ENCODE data around the gene ITPR2.
"Not testable (repeated sequence)": the region's sequence is repeated elsewhere in the genome, so short reads cannot be mapped to it uniquely, and the experiment has no call there.

The ITPR2 gene

DNA sequence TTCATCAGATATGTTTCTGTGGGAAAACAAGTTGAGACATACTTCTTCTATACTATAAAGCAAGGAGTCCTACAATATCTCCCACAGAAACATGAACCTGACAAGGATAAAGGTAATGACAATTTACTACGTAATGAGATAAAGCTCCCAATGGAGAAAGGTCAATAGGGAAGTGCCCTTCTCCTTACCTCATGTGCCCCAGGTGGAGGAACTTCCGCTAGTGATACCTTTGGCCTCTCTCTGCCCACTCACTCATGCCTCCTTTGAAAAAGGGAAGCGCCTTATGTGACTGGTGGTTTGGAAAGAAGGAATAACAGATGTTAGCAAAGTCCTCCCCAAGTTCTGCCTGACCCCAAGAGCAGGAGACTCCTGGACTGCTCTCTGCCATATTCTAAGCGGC is 305.3 kb downstream of the ITPR2 start:
- Histone ChIP-seq H3K9ac (no peak overlapping the region), H3K4me1 (no peaks in the 10 kb centered on the region), H3K27me3 (no peaks in the 10 kb centered on the region), H3K9me3 (peaks cover 19% of the 10 kb centered on the region), H3K27ac (no peak overlapping the region), H3K4me3 (no peak overlapping the region), H3K4me2 (no peak overlapping the region), H4K20me1 (no peaks in the 10 kb centered on the region), H3K36me3 (no peaks in the 10 kb centered on the region)
- no peak for TF ChIP-seq Cebpa-rat (IDR thresholded peaks at IDR 0.05)

DNA sequence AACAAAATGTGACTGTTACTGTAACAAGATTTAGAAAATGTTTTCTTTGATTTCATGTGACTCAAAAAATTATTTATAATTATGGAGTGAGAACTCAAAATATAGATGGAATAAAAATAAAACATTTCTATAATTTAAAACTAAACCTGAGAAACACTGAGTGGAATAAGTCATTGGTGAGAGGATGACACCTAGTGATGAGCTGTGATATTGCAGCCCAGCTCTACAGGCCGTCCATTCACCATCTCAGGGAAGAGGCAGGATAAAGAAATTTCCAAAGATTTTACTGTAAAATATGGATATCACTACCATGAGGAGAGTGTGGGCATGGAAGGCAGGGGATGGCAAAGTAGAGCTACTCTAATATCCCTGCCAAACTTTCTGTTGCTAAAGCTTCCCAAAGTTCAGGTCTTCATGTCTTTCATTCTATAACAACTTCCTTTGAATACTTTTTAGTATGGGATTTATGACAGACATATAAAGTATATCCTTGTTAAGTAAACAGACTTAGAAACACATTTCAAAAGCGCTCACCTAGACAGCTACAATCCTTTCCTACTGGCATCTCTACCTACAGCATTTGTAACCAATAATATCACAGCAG is 308.0 kb downstream of the ITPR2 start:
- H3K4me2 ChIP-seq = no peak overlapping the region
- H3K9me3 ChIP-seq = peaks cover 19% of the 10 kb centered on the region
- H4K20me1 ChIP-seq = no peaks in the 10 kb centered on the region
- no peaks in the 10 kb centered on the region for H3K27me3 ChIP-seq
- H3K9ac ChIP-seq = no peak overlapping the region
- no peaks in the 10 kb centered on the region for H3K36me3 ChIP-seq
- H3K4me1 ChIP-seq = peaks cover 15% of the 10 kb centered on the region
- no peak overlapping the region for H3K27ac ChIP-seq
- H3K4me3 ChIP-seq = no peak overlapping the region
- TF ChIP-seq Cebpa-rat (IDR thresholded peaks at IDR 0.05) = no peak

DNA sequence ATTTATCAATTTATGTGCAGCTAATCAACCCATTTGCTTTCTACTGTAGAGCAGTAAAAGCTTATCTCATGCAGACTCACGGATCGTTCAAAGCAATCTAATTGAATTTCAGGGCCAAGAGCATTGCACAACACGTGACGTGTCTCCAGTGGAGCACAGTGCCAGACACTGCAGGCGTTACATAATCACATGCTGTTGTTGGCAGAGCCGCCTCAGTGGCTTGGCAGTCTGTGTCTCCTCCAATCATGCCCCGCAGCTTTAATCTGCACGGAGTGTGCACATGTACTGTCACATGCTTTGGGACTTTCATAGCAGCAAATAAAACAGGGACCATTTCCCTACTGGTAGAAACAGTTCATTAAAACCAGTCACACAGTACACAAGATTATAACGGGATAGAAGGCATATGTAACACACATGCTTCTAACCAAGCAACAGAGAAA is 309.3 kb downstream of the ITPR2 start:
- Histone ChIP-seq H3K36me3 (no peaks in the 10 kb centered on the region), H3K27ac (no peak overlapping the region), H3K27me3 (no peaks in the 10 kb centered on the region), H3K9ac (no peak overlapping the region), H3K4me3 (no peak overlapping the region), H3K4me2 (no peak overlapping the region), H3K4me1 (peaks cover 16% of the 10 kb centered on the region), H3K9me3 (peaks cover 19% of the 10 kb centered on the region), H4K20me1 (no peaks in the 10 kb centered on the region)
- TF ChIP-seq Cebpa-rat (IDR thresholded peaks at IDR 0.05) = 0 out of 2 replicates have a peak, but pooled peaks have one; percentile 36

GRCh38 chr12:26520869-26521268 is 312.1 kb downstream of the ITPR2 start:
- Histone ChIP-seq H3K4me3 (no peak overlapping the region), H3K4me1 (peaks cover 16% of the 10 kb centered on the region), H3K9me3 (peaks cover 11% of the 10 kb centered on the region), H3K9ac (no peak overlapping the region), H3K27me3 (no peaks in the 10 kb centered on the region), H3K4me2 (peak overlapping the region; percentile 50), H3K27ac (no peak overlapping the region), H4K20me1 (no peaks in the 10 kb centered on the region), H3K36me3 (no peaks in the 10 kb centered on the region)
- TF ChIP-seq Cebpa-rat (IDR thresholded peaks at IDR 0.05) = no peak

- Histone ChIP-seq H3K27me3 (no peaks in the 10 kb centered on the region), H3K36me3 (no peaks in the 10 kb centered on the region), H3K9ac (no peak overlapping the region), H3K4me1 (peaks cover 16% of the 10 kb centered on the region), H3K4me2 (peak overlapping the region; percentile 50), H3K27ac (0 out of 2 replicates have a peak overlapping the region, but pooled peaks have one; percentile 2), H3K4me3 (no peak overlapping the region), H4K20me1 (no peaks in the 10 kb centered on the region), H3K9me3 (peaks cover 4% of the 10 kb centered on the region)
- no peak for TF ChIP-seq Cebpa-rat (IDR thresholded peaks at IDR 0.05)
Measured at GRCh38 chr12:26520109-26520508, 312.9 kb downstream of the ITPR2 start.

DNA sequence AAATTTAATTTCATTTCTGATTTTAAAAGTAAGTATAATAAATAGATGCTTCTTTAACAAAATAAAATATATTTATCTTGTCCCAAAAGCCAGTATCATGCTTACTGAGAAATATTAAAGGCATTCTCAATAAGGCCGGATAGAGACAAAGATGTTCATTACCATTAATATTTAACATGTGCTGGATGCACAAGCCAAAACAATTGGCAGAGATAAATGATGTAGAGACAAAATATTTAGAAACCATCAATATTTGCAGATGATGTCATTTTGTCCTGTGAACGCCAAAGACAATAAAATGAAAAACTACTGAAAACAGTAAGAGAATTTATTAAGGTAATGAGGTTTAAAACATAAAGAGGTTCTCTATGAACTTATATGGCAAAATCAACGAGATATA is 313.5 kb downstream of the ITPR2 start:
- Histone ChIP-seq H4K20me1 (no peaks in the 10 kb centered on the region), H3K27me3 (no peaks in the 10 kb centered on the region), H3K9me3 (no peaks in the 10 kb centered on the region), H3K4me2 (no peak overlapping the region), H3K4me1 (peaks cover 16% of the 10 kb centered on the region), H3K27ac (no peak overlapping the region), H3K4me3 (no peak overlapping the region), H3K36me3 (no peaks in the 10 kb centered on the region), H3K9ac (no peak overlapping the region)
- no peak for TF ChIP-seq Cebpa-rat (IDR thresholded peaks at IDR 0.05)

- not testable (repeated sequence) for H3K27me3 ChIP-seq, H3K36me3 ChIP-seq, H3K27ac ChIP-seq, H3K9ac ChIP-seq, H4K20me1 ChIP-seq, H3K4me3 ChIP-seq, H3K9me3 ChIP-seq, H3K4me2 ChIP-seq
- H3K4me1 ChIP-seq = peaks cover 16% of the 10 kb centered on the region
Measured at GRCh38 chr12:26517320-26517719, 315.7 kb downstream of the ITPR2 start.

- no peaks in the 10 kb centered on the region for H3K4me1 ChIP-seq
- H3K4me2 ChIP-seq = no peak overlapping the region
- H3K4me3 ChIP-seq = no peak overlapping the region
- H4K20me1 ChIP-seq = no peaks in the 10 kb centered on the region
- no peaks in the 10 kb centered on the region for H3K27me3 ChIP-seq
- H3K36me3 ChIP-seq = no peaks in the 10 kb centered on the region
- H3K27ac ChIP-seq = no peak overlapping the region
- no peak overlapping the region for H3K9ac ChIP-seq
- H3K9me3 ChIP-seq = no peaks in the 10 kb centered on the region
- TF ChIP-seq Cebpa-rat (IDR thresholded peaks at IDR 0.05) = no peak
Measured at GRCh38 chr12:26514364-26514763, 318.6 kb downstream of the ITPR2 start.

DNA sequence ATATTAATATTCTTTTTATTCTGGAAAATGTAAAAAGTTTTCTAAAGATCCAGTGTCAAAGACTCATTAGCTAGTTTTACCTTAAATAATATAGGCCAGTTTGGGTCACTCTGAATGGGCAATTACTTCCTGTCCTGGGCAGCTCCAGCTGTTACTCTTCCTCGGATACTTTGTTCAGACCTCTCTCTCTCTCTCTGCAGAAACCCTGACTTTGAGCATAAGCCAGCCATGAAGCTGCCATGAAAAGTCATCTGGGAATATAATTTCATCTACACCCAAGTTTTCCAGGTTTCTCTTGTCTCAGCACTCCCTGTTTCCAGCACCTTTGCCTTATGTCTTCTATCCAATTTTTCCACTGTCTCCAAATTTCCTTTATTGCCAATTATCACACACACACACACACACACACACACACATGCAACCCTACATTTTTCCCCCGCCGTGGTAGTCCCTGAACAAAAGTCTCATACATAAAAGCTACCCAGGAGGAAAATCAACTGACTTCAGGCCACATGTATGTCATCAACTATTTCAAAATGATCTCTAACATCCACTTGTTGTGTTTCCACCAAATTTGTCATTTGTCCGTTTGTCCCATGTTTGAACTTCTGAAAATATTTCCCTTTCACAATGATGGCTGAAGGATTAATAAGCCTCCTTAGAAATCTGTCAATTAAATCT is 319.5 kb downstream of the ITPR2 start:
- Histone ChIP-seq H4K20me1 (no peaks in the 10 kb centered on the region), H3K27ac (no peak overlapping the region), H3K4me2 (no peak overlapping the region)

DNA sequence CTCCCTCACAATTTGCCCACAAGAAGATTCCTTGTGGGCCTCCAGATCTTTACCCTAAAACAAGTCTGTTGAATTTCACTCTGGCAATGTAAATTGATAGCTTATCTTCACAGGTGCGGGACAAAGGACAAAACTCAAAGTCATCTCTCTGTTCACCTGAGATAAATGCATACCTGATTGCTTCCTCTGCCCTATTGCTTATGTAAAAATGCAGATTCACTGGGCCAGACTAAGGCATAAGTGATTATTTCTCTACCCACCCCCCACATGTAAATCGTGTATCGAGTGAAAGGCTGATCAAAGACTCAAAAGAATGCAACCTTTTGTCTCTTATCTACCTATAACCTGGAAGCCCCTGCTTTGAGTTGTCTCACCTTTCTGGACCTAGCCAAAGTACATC is 320.8 kb downstream of the ITPR2 start:
- H3K36me3 ChIP-seq = no peaks in the 10 kb centered on the region
- H3K27me3 ChIP-seq = no peaks in the 10 kb centered on the region
- H3K4me3 ChIP-seq = no peak overlapping the region
- no peaks in the 10 kb centered on the region for H3K9me3 ChIP-seq
- no peak for TF ChIP-seq Cebpa-rat (IDR thresholded peaks at IDR 0.05)
- no peaks in the 10 kb centered on the region for H3K4me1 ChIP-seq
- H3K27ac ChIP-seq = no peak overlapping the region
- H4K20me1 ChIP-seq = no peaks in the 10 kb centered on the region
- H3K4me2 ChIP-seq = no peak overlapping the region
- no peak overlapping the region for H3K9ac ChIP-seq

More for the DNA sequence above, 319.5 kb downstream of the ITPR2 start:
- Histone ChIP-seq H3K4me3 (no peak overlapping the region), H3K36me3 (no peaks in the 10 kb centered on the region), H3K9ac (no peak overlapping the region), H3K27me3 (no peaks in the 10 kb centered on the region), H3K4me1 (no peaks in the 10 kb centered on the region), H3K9me3 (no peaks in the 10 kb centered on the region)
- no peak for TF ChIP-seq Cebpa-rat (IDR thresholded peaks at IDR 0.05)

All from BLaER1 (cell line).